Gastrocnemius medialis (tissue), 4 donors: ENCODE measurements around the gene TAT.

Experiments
- POLR2A ChIP-seq, 2 donors: fragments of 450-650 bp; IDR thresholded peaks; one replicate each; pipeline ENCODE4 v1.6.1; 2017; ENCODE audit warnings: antibody characterized with exemption in 2 of 2, mild to moderate bottlenecking in 2 of 2, moderate library complexity in 2 of 2
- TF ChIP-seq, protein P1 (sequence below), 5 experiments: fragments of 450-650 bp in 3 of 5; fragments of 200-600 bp in 2 of 5; sonication (generic) in 2 of 5; IDR thresholded peaks in 4 of 5; conservative IDR thresholded peaks in 1 of 5; 1 replicate in 4 of 5; 2 replicates in 1 of 5; pipeline ENCODE4 v1.5.1; 2016 to 2019; ENCODE audit warnings: antibody characterized with exemption in 5 of 5, mild to moderate bottlenecking in 3 of 5, moderate library complexity in 3 of 5

DNA sequence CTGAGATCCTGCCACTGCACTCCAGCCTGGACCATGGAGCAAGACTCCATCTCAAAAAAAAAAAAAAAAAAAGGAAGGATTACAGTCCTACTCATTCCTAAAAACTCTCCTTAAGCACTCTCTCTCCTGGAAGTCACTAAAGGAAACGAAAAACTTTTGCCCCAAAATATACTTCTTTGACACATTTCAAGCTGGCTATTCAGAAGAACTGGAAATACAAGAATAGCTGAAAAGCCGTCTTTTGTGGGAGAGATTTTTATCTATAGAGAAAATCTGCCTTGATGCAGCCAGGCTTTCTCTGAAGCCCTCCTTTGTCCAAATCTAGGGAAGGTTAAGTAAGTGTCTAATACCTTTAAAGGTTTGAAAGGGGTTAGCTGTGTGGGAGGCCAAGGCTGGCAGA lies 32.2 kb upstream of the TAT start:
- TF ChIP-seq, protein P1, sequence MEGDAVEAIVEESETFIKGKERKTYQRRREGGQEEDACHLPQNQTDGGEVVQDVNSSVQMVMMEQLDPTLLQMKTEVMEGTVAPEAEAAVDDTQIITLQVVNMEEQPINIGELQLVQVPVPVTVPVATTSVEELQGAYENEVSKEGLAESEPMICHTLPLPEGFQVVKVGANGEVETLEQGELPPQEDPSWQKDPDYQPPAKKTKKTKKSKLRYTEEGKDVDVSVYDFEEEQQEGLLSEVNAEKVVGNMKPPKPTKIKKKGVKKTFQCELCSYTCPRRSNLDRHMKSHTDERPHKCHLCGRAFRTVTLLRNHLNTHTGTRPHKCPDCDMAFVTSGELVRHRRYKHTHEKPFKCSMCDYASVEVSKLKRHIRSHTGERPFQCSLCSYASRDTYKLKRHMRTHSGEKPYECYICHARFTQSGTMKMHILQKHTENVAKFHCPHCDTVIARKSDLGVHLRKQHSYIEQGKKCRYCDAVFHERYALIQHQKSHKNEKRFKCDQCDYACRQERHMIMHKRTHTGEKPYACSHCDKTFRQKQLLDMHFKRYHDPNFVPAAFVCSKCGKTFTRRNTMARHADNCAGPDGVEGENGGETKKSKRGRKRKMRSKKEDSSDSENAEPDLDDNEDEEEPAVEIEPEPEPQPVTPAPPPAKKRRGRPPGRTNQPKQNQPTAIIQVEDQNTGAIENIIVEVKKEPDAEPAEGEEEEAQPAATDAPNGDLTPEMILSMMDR (IDR thresholded peaks at IDR 0.05 in 4 of 5, conservative IDR thresholded peaks at IDR 0.05 in 1 of 5), result no peak
- no peak for TF ChIP-seq POLR2A (IDR thresholded peaks at IDR 0.05)
